ENCODE results near the gene USP40.

- TF ChIP-seq CTCF (IDR thresholded peaks at IDR 0.05) (no peak), HMGXB4 (CRISPR knock-in tag; IDR thresholded peaks at IDR 0.05) (no peak), CREB1 (CRISPR knock-in tag; IDR thresholded peaks at IDR 0.05) (no peak), ESRRA (CRISPR knock-in tag; IDR thresholded peaks at IDR 0.05; ENCODE audit: borderline replicate concordance) (no peak), SP1 (CRISPR knock-in tag; conservative IDR thresholded peaks at IDR 0.05) (no peak), MAX (CRISPR knock-in tag; IDR thresholded peaks at IDR 0.05) (no peak), TP53 (CRISPR knock-in tag; IDR thresholded peaks at IDR 0.05) (no peak), FOXP4 (CRISPR knock-in tag; IDR thresholded peaks at IDR 0.05) (no peak), USF2 (CRISPR knock-in tag; IDR thresholded peaks at IDR 0.05) (no peak), PREB (CRISPR knock-in tag; IDR thresholded peaks at IDR 0.05; ENCODE audit: borderline replicate concordance) (no peak), TEAD4 (CRISPR knock-in tag; IDR thresholded peaks at IDR 0.05) (no peak), ZNF423 (CRISPR knock-in tag; IDR thresholded peaks at IDR 0.05) (no peak), NFYB (CRISPR knock-in tag; conservative IDR thresholded peaks at IDR 0.05; ENCODE audit: low read depth) (no peak), CDX4 (CRISPR knock-in tag; IDR thresholded peaks at IDR 0.05; ENCODE audit: borderline replicate concordance) (no peak)
Measured at GRCh38 chr2:233485726-233486125, 80.9 kb downstream of the USP40 start.
